Stimulated activated CD8-positive, alpha-beta memory T cell treated with anti-CD3 and anti-CD28 coated beads, Interleukin-4, amount 100 ng/mL, for 48 hours (primary cell): ENCODE results near the gene RHOT2.

Source experiments
- DNase-seq: peaks from one replicate; pipeline ENCODE4 v3.0.0-alpha.2; 2020

RHOT2 gene

DNA sequence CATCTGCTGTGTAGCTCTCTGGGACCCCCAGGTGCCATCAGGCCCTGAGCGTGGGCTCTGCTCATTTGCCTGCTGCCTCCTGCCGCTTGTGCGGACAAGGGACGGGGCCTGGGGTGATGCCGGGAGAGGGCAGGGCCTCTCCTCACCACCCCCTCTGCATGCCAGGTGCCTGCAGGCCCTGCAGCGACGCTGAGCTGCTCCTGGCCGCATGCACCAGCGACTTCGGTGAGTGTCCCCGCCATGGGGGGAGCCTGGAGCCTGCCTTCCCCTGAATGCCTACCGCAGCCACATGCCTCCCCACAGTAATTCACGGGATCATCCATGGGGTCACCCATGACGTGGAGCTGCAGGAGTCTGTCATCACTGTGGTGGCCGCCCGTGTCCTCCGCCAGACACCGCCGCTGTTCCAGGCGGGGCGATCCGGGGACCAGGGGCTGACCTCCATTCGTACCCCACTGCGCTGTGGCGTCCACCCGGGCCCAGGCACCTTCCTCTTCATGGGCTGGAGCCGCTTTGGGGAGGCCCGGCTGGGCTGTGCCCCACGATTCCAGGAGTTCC, 48.9 kb downstream of the RHOT2 start:
- DNase-seq: no peak

DNA sequence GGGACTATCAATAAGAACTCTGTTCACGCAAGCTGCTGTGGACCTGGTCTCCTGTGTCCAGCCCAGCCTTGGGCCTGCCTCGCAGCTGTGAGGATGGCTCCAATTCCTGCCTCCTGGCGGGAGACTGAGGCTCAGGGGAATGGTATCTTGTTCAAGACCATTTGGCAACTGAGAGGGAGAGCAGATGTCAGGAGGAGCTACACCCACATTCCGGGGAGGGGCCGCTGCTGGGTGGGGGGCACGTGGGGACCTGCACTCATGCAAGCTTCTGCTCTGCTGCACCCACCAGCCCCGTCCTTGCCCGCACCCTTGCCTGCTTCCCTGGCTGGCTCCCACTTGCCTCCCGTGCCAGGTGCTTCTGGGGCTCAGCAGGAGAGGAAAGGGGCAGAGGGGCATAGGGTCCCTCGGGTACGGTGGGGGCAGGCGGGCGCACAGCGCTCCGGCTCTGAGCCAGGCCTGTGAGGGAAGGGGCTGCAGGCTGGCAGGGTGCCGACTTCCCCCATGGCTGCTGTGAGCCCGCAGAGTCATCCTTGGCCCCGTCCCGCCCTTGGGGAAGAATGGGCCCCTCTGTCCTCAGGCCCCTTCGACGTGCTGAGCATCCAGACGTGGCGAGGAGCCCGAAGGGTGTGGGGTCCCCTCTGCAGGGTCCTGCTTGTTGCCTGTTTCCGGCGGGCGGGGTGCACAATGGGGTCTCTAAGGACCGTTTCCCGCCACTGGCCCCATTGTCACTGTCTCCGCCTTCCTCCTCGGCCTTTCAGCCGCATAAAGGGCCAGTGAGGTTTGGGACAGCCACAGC, 49.7 kb downstream of the RHOT2 start:
- no peak for DNase-seq

GRCh38 chr16:718389-718788, 50.5 kb downstream of the RHOT2 start:
- no peak for DNase-seq

GRCh38 chr16:718922-719321, 51.0 kb downstream of the RHOT2 start:
- no peak for DNase-seq

DNA sequence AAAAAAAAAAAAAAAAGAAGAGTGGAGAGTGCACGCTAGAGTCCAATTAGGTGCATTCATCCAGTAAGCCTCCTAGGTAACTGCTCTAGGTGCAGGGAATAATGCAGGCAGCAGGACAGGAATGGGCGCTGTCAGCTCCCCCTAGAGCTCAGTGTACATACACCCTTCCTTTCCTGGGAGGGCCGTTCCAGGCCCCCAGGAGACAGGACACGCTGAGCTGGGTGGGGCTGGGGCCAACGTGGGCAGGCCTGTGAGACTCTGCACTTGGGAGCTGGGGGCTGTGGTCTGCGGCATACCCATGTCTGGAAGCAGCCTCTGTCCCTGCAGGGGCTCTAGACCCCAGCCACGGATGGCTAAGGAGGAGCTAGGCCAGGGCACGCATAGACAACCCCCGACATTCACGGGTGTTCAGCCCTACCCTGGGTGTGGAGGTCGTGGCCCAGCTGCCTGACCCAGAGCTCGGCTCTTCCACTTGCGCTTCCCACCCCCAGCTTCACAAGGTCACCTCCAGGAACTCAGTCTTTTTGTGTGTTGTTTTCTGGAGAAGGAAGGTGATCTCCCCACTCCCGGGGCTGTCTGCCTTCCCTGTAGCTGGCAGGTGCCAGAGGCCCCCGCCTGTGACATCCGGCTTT, 52.0 kb downstream of the RHOT2 start:
- no peak for DNase-seq

GRCh38 chr16:720447-720989, 52.6 kb downstream of the RHOT2 start:
- DNase-seq: peak; percentile 73

DNA sequence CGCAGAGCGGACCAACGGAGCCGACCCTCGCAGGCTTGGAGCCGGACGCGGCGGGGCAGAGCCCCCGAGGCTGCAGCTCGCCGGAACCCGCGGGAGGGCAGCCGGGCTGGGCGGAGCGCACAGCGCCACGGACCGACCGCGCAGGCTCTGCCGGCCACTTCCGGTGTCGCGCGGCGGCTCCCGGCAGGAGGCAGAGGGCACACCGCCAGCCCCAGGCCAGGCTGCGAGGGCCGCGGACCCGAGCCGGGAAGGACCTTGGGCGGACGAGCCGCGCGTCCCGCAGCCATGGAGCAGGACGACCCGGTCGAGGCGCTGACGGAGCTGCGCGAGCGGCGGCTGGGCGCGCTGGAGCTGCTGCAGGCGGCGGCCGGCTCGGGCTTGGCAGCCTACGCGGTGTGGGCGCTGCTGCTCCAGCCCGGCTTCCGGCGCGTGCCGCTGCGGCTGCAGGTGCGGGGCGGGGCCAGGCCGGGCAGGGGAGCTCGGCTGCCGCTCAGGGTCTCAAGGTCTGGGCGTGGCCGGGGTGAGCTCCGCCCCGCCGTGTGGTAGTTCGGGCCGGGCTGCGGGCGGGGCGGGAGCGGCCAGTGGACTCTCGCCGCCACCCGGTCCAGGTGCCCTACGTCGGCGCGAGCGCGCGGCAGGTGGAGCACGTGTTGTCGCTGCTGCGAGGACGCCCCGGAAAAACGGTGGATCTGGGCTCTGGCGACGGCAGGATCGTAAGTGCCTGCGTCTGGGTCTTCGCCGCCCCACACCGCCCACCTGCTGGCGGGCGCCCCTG, 53.2 kb downstream of the RHOT2 start, which contains the start of gene ANTKMT:
ANTKMT (plus strand) TSS at position 157 of the 775 bp plus-strand sequence; CDS start at position 286, 129 bp downstream.
- peak; percentile 87 for DNase-seq

DNA sequence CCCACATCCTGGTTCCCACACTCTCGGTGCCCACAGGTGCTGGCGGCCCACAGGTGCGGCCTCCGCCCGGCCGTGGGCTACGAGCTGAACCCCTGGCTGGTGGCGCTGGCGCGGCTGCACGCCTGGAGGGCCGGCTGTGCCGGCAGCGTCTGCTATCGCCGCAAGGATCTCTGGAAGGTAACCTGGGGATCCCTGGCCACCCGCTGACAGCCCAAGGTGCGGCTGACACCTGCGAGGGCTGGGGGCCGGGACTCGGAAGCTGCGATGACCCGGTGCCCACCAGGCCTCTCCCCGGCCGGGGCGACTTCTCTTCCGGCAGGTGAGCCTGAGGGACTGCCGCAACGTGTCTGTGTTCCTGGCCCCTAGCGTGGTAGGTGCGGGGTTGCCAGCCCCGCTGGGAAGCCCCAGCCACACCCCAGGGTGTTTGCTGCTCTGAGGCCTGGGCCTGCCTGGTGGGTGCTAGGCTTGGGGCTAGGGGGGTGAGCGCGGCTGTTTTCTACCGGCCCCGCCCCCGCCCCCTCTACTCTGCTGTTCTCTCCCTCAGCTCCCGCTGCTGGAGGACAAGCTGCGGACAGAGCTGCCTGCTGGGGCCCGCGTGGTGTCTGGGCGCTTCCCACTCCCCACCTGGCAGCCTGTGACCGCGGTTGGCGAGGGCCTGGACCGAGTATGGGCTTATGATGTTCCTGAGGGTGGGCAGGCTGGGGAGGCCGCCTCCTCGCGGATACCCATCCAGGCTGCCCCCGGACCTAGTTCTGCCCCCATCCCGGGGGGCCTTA, 54.0 kb downstream of the RHOT2 start:
- no peak for DNase-seq

DNA sequence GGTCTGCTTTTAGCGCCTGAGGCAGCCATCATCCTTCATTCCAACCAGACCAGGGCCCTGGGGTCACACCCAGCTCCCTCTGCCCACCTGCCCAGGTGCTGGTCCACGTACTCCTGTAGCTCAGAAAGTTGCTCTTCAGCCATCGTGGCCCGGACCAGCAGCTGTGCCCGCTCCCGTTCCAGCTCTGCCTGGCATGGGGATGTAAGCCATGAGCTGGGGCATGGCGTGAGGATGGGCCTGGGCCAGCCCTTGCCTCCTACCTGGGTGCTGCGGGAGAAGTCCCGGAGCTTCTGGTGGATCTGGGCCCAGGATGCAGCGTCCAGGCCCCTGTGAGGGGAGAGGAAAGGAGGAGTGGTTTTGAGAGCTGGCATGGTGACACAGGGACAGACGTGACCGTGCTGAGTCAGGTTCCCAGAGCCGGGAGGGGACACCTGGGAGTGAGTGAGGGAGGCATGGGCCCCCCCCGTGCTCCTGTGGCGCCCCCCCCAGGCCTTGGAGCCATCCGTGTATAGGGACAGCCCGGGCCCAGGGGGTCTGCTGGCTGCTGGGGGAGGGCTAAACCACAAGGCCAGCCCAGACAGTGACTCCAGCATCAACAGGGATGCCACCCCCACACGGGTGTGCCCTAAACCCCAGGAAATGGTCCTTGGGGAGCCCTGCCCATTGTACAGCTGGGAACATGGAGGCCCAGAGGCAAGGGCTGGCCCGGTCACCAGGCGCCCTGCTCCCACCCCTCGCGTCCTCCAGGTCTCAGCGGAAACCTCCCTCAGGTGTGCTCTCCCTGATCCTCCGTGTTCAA, 55.1 kb downstream of the RHOT2 start:
- DNase-seq: no peak

DNA sequence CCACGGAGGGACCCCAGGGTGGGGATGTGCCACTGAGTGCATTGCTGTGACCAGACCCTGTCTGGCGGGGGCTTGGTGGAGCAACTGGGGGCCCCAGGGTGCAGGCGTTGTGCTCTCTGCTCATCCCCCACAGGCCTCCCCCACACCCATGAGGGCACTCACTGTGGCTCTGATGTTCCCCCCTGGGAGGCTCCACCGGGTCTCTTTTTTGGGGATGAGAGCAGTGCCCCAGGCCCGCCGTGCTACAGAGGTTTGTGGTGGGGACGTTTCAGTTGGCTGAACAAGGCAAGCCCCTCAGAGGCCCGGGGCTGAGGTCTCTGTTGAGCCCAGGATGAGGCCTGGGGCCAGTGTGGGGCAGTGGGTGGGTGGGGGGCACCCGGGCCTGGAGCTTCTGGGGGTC, 55.8 kb downstream of the RHOT2 start:
- DNase-seq: no peak
